Panc1 (cell line): ENCODE measurements around the gene SPR. TPM values are rescaled to one million over a fixed set of nuclear protein-coding genes. Genes with fewer than 3 reads are reported as not detected.

ENCODE experiments used
- ATAC-seq: fragments of 200-7000 bp; cut with Tn5 transposase; 2 replicates; pipeline ENCODE4 v1.9.1; 2020; ENCODE audit warnings: mild to moderate bottlenecking, moderate library complexity
- BruUV-seq: library from RNA; stranded (reverse); fragments of 400-500 nt; replicated peaks from 2 replicates; lab custom pipeline; 2021; lab: Mats Ljungman, UMichigan
- CTCF ChIA-PET: fragments of 300-600 bp; sonication (Branson Sonifier 250); formaldehyde crosslinking; loops from one replicate; lab custom pipeline; 2022; ENCODE audit warnings: antibody characterized with exemption; lab: Charles Lee
- POLR2A ChIA-PET: fragments of 300-600 bp; sonication (Branson Sonifier 250); formaldehyde crosslinking; loops from one replicate; lab custom pipeline; 2022; ENCODE audit warnings: antibody characterized with exemption; lab: Charles Lee
- DNase-seq: peaks from one replicate; pipeline ENCODE4 v3.0.0-alpha.2; 2010; ENCODE audit warnings: low read depth, low spot score
- H3K27ac ChIP-seq: 2 replicates; pipeline ENCODE4 v1.5.1; 2011; ENCODE audit warnings: mild to moderate bottlenecking, low read length, inconsistent platforms
- H3K27me3 ChIP-seq: fragments of 200-500 bp; sonication (Bioruptor generic); 2 replicates; pipeline ENCODE4 v1.6.0; 2014; ENCODE audit warnings: low read length, inconsistent platforms; ENCODE audit not compliant: control insufficient read depth, insufficient read depth
- H3K36me3 ChIP-seq: fragments of 200-500 bp; sonication (Bioruptor generic); 2 replicates; pipeline ENCODE4 v1.5.1; 2014; ENCODE audit warnings: inconsistent platforms, mild to moderate bottlenecking, low read length, moderate library complexity; ENCODE audit not compliant: control insufficient read depth, insufficient read depth
- H3K4me1 ChIP-seq: 2 replicates; pipeline ENCODE4 v1.5.1; 2011; ENCODE audit warnings: inconsistent platforms, mild to moderate bottlenecking, low read length, moderate library complexity; ENCODE audit not compliant: control insufficient read depth, insufficient read depth
- H3K4me3 ChIP-seq, 2 experiments: 2 replicates each; pipeline ENCODE4 v1.5.1; 2011 to 2012; ENCODE audit warnings: low read depth in 2 of 2, low read length in 2 of 2, mild to moderate bottlenecking in 2 of 2, inconsistent platforms in 1 of 2, moderate library complexity in 1 of 2
- H3K9me3 ChIP-seq: fragments of 200-500 bp; sonication (Bioruptor generic); 2 replicates; pipeline ENCODE4 v1.5.1; 2014; ENCODE audit warnings: low read depth, mild to moderate bottlenecking, inconsistent platforms, low read length, moderate library complexity; ENCODE audit not compliant: control insufficient read depth, insufficient read depth
- POLR2AphosphoS5 ChIP-seq: IDR thresholded peaks from 2 replicates; pipeline ENCODE4 v1.6.1; 2012; ENCODE audit warnings: mild to moderate bottlenecking, low read depth, low read length, moderate library complexity
- SIN3A ChIP-seq: IDR thresholded peaks from 2 replicates; pipeline ENCODE4 v1.6.1; 2012; ENCODE audit warnings: low read depth, mild to moderate bottlenecking, low read length, moderate library complexity, borderline replicate concordance; ENCODE audit not compliant: insufficient read depth
- TCF7L2 ChIP-seq: IDR thresholded peaks from 2 replicates; pipeline ENCODE4 v1.6.1; 2011; ENCODE audit warnings: mild to moderate bottlenecking, low read depth, low read length, inconsistent platforms
- in situ Hi-C: cut with HindIII; loops from 2 replicates; pipeline ENCODE4 v1.10.0; 2016; ENCODE audit warnings: low sequenced_read_pairs, low pct_unique_long_range_greater_than_20kb
- intact Hi-C: fragments of 100-400 bp; cut with micrococcal nuclease; formaldehyde crosslinking; loops from one replicate; pipeline ENCODE4 v1.10.0; 2022; ENCODE audit not compliant: unreplicated experiment
- total RNA-seq: library from RNA; stranded (reverse); gene quantifications from one replicate; pipeline ENCODE4 v1.2.1, GENCODE V29; 2021; ENCODE audit not compliant: unreplicated experiment
- TF ChIP-seq, protein P1 (sequence below), 2 experiments: IDR thresholded peaks; 2 replicates each; pipeline ENCODE4 v1.6.1; 2011 to 2012; ENCODE audit warnings: low read depth in 2 of 2, control low read depth in 1 of 2, low read length in 1 of 2, mild to moderate bottlenecking in 1 of 2, moderate library complexity in 1 of 2; ENCODE audit not compliant: insufficient read depth in 1 of 2
- TF ChIP-seq, protein P2 (sequence below): fragments of 450-650 bp; IDR thresholded peaks from 2 replicates; pipeline ENCODE4 v1.5.1; 2017; ENCODE audit warnings: mild to moderate bottlenecking

Gene SPR
- total RNA-seq, 1 experiment from 2014 or later = 75.4 TPM

DNA sequence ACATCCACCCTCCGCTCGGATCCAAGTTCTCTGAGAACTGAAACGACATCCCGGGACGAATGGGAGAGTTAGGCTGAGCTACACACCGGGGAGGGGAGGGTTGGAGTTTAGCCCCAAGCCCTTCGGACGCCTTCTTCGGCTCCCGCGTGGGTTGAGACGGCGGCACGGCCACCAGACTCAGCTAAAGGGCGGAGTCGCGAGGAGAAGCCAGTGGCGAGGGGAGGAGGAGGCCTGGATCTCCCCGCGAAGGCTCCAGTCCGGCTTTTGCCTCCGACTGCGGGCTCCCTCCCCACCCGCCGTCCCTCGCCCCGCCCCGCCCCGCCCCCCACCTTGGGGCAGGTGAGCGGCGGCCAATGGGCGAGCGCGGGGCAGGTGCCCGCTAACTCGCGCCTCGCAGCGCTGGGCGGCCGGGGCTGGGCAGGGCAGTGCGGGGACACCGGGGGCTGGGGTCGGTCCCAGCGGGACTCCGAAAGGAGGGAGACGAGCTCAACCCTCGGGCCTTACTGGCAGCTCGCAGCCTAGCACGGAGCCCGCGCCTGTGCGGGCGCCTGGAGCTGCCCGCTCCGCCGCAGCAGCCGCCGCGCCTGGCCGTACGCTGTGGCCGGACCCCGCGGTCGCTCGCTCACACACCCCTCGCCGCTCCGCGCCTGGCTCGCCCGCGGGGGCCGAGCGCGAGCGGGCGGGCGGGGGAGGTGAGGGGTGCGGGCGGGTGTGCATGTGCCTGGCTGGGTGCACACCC, 30.1 kb downstream of the SPR start, which contains the start of gene EMX1:
Gene EMX1 (plus strand): TSS at position 382 of the 739 bp plus-strand sequence. CDS start 334 bp downstream, at position 716.
- intact Hi-C loops (no loop called here), in situ Hi-C loops (no loop called here)
- H3K9me3 ChIP-seq = no peaks in the 10 kb centered on the region
- TF ChIP-seq SIN3A = no peak
- TF ChIP-seq, protein P1, sequence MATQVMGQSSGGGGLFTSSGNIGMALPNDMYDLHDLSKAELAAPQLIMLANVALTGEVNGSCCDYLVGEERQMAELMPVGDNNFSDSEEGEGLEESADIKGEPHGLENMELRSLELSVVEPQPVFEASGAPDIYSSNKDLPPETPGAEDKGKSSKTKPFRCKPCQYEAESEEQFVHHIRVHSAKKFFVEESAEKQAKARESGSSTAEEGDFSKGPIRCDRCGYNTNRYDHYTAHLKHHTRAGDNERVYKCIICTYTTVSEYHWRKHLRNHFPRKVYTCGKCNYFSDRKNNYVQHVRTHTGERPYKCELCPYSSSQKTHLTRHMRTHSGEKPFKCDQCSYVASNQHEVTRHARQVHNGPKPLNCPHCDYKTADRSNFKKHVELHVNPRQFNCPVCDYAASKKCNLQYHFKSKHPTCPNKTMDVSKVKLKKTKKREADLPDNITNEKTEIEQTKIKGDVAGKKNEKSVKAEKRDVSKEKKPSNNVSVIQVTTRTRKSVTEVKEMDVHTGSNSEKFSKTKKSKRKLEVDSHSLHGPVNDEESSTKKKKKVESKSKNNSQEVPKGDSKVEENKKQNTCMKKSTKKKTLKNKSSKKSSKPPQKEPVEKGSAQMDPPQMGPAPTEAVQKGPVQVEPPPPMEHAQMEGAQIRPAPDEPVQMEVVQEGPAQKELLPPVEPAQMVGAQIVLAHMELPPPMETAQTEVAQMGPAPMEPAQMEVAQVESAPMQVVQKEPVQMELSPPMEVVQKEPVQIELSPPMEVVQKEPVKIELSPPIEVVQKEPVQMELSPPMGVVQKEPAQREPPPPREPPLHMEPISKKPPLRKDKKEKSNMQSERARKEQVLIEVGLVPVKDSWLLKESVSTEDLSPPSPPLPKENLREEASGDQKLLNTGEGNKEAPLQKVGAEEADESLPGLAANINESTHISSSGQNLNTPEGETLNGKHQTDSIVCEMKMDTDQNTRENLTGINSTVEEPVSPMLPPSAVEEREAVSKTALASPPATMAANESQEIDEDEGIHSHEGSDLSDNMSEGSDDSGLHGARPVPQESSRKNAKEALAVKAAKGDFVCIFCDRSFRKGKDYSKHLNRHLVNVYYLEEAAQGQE (IDR thresholded peaks at IDR 0.05; ENCODE audit: insufficient read depth in 1 of 2, low read depth in 2 of 2, low read length in 1 of 2) = no peak
- TF ChIP-seq TCF7L2 = no peak
- H3K4me3 ChIP-seq = peak within 1 kb of the TSS; percentile 35 to 55
- H3K36me3 ChIP-seq = no peaks in the 10 kb centered on the region; the same call in 1 of the 2 replicates
- BruUV-seq = no TSS peak
- no peak within 1 kb of the TSS for H3K27ac ChIP-seq
- ATAC-seq (peak; percentile 73), DNase-seq (no peak)
- peaks cover 41% of the 10 kb centered on the region for H3K27me3 ChIP-seq
- ChIA-PET POLR2A (interaction anchor here (0.5 kb wide), 1 partner anchor 319 kb away, joined by 6 read pairs; no protein-coding TSS in a partner anchor), CTCF (interaction anchor here (0.5 to 1.4 kb wide), 3 partner anchors 24 to 246 kb away, joined by 3 to 11 read pairs (median 4); no protein-coding TSS in a partner anchor)
- H3K4me1 ChIP-seq = peaks cover 9% of the 10 kb centered on the region

DNA sequence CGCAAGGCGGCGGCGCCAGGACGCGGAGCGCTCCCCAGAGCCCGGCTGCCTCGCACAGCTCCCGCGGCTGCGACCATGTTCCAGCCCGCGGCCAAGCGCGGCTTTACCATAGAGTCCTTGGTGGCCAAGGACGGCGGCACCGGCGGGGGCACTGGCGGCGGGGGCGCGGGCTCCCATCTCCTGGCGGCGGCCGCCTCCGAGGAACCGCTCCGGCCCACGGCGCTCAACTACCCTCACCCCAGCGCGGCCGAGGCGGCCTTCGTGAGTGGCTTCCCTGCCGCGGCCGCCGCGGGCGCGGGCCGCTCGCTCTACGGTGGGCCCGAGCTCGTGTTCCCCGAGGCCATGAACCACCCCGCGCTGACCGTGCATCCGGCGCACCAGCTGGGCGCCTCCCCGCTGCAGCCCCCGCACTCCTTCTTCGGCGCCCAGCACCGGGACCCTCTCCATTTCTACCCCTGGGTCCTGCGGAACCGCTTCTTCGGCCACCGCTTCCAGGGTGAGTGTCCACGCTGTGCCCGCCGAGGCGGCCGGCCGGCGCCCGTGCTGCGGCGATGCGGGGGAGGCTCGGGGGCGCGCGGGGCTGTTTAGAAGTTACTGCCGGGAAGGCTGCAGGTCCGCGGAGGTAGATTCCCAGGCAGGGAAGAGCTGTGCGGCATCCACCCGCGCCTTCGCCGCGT, 30.8 kb downstream of the SPR start:
- POLR2A ChIA-PET = no interaction called here

More for the DNA sequence above, 30.8 kb downstream of the SPR start:
- in situ Hi-C loops = no loop called here
- TF ChIP-seq, protein P2, sequence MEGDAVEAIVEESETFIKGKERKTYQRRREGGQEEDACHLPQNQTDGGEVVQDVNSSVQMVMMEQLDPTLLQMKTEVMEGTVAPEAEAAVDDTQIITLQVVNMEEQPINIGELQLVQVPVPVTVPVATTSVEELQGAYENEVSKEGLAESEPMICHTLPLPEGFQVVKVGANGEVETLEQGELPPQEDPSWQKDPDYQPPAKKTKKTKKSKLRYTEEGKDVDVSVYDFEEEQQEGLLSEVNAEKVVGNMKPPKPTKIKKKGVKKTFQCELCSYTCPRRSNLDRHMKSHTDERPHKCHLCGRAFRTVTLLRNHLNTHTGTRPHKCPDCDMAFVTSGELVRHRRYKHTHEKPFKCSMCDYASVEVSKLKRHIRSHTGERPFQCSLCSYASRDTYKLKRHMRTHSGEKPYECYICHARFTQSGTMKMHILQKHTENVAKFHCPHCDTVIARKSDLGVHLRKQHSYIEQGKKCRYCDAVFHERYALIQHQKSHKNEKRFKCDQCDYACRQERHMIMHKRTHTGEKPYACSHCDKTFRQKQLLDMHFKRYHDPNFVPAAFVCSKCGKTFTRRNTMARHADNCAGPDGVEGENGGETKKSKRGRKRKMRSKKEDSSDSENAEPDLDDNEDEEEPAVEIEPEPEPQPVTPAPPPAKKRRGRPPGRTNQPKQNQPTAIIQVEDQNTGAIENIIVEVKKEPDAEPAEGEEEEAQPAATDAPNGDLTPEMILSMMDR = no peak
- TF ChIP-seq TCF7L2 = no peak
- TF ChIP-seq SIN3A = no peak
- TF ChIP-seq POLR2AphosphoS5 = no peak
- Histone ChIP-seq H3K27me3 (peaks cover 41% of the 10 kb centered on the region), H3K4me1 (peaks cover 9% of the 10 kb centered on the region), H3K27ac (no peak overlapping the region), H3K36me3 (no peaks in the 10 kb centered on the region; the same call in 1 of the 2 replicates), H3K4me3 (peak overlapping the region; percentile 35 to 45), H3K9me3 (no peaks in the 10 kb centered on the region)
- intact Hi-C loops = no loop called here
- no TSS peak for BruUV-seq
- DNase-seq = no peak
- ATAC-seq = peak; percentile 56
- CTCF ChIA-PET = interaction anchor here (0.5 to 1.0 kb wide), 2 partner anchors 34 to 777 kb away, joined by 3 read pairs; no protein-coding TSS in a partner anchor
